ENCODE measurements around the gene CIPC.

Gene CIPC, protein sequence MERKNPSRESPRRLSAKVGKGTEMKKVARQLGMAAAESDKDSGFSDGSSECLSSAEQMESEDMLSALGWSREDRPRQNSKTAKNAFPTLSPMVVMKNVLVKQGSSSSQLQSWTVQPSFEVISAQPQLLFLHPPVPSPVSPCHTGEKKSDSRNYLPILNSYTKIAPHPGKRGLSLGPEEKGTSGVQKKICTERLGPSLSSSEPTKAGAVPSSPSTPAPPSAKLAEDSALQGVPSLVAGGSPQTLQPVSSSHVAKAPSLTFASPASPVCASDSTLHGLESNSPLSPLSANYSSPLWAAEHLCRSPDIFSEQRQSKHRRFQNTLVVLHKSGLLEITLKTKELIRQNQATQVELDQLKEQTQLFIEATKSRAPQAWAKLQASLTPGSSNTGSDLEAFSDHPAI

DNA sequence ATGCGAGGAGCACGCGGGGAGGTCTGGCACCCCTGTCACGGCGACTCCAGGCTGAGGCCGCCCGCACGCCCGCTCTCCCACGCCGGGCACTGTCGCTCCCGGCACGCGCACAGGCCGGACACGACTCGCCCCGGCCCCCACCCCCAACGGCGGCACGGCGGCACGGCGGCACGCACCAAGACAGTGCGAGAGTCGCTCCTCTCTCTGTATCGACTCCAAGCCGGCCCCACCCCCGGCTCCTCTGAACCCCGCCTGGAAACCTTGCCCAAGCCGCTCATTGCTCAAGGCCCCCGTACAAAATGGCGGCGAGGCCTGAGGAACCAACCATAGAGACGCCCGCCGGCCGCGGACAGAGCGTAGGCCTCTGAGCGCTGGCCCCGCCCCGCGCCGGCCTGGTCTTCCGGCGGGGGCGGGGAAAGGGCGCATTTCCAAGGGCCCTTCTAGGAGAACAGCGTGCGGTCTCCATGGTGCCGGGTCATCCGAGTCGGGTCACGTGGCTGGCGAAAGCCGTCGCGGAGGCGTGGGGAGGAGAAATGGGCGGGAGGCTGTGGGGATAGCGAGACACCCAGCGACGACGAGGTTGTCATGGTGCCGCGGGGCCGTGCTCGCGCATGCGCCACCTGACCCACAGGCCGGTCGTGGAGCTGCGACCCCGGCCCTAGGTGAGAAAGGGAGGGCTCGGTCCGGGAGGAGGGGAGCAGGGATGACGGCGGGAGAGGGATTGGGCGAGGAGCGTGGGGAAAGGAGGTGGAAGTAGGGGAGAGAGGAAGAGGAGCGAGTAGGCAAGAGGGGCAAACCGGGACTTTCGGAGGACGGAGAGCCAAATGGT lies at the start of gene CIPC:
Gene CIPC, plus strand, starts transcription at position 559 of the 829 bp plus-strand sequence. CDS start 7,451 bp downstream, outside the sequence.
- DNase-seq (ENCODE audit: low read depth in 2 of 2), result peak; percentile 99 to 100

DNA sequence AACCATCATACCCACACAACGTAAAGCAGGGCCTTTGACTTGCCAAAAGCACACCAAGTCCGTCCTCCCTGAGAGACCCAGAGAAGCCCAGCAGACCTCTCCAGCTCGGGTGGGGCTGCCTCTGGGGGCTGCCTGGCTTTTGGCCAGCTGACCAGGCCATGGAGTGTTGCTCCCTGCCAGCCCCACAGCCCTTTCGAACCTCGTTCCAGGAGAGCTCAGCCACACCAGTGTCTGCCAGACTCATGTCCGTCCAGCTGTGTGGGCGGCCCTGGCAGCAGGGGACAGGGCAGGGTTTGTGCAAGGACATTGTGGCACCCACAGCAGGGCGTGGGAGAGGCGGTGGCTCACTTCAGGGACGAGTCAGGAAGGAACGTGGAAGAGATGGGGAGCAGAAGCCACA lies 46.9 kb upstream of the CIPC start:
- DNase-seq (ENCODE audit: low read depth in 2 of 2), result no peak

DNA sequence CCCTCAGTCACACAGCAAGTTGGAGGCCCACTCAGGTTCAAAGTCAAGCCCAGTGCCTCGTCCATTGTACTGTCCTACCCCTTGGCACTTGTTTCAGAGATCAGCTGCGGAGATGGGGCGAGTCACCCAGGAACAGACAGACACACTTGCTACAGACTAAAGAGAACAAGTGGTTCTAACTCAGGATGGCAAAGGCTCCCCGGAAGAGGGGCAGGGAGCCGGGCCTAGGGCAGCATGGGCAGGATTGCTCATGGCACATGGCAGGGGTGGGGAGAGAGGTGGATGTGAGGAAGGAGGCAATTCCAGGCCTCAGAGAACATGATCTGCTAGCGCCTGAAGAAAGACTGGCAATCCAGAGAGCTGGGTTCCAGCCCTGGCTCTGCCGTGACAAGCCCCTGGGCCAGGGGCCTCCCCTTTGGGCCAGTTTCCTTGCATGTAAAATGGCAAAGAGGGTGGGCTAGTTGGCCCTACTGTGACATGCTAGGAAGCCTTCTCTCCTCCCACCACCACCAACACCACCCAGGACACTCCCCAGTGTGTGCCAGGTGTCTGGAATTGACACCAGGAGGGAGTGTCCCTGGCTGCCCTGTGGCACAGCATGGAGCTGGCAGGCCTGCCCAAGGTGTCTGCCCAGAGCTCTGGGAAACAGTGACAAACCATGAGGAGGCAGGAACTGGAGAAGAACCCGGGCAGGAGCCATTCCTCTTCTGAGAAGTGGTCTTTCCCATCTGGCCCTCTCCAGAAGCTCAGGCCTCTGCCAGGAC lies 45.6 kb upstream of the CIPC start:
- DNase-seq (ENCODE audit: low read depth in 2 of 2), result no peak

DNA sequence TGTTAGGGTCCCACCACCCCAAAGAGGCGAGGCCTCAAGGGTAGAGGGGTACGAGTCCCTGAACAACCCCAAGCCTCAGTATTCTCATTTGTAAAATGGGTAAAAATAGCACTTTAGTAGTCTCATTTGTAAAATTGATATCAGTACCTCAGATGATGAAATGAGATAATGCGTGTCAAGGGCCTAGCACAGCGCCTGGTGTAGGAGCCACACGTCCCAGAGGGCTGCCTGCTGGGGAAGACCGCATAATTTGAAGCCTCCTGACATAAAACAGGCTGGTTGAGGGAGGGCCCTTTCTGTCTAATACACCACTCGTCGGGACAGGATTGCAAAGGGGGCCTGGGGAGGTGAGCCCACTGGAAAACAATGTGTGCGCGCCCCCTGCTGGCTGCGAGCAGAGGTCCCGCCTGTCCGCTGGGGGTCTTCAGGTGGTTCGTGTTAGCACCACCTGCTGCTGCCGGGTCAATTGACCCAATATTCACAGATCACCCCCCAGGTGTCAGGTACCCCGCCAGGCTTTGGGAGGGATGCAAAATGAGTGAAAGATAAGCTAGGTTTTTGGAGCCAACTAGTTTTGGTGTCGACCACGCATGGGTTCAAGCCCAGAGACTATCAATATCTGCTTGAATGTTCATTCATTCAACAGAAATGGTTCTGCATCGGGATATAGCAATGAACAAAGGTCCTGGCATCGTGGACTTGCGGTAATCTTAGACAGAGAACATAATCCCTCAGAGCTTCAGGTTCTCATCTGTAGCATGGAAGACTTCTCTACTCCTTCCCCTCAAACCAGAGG lies 44.8 kb upstream of the CIPC start:
- DNase-seq (ENCODE audit: low read depth in 2 of 2), result peak; percentile 68 to 72

DNA sequence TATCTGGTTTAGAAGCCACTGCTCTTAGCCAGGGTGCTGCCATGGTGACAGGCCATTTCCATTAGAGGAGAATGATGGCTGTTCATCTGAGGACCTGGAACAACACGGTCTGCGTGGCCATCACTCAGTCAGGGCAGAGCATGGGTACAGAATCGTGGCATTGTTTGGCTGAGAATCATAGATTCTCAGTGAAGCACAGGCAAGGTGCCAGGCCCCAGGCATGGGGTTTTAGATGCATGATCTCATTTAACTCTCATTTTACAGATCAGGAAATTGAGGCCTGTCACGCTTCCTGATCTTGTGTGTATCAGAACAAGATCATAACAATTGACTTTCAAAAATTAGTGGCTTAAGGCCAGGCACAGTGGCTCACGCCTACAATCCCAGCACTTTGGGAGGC lies 42.8 kb upstream of the CIPC start:
- DNase-seq (ENCODE audit: low read depth in 2 of 2), result no peak

DNA sequence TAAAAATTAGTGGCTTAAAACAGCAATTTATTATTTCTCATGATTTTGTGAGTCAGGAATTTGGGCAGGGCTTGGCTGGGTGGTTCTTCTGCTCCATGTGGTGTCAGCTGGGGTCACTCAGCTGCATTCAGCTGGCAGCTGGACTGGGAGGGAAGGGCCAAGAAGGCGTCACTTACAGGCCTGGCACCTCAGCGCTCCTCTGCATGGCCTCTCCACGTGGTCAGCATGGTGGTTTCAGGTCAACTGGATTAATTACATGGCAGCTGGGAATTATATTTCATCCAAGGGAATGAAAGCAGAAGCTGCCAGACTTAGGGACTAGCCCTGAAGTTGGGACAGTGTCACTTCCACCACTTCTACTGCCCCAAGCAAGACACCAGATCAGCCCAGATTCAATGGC lies 42.1 kb upstream of the CIPC start:
- DNase-seq (ENCODE audit: low read depth in 2 of 2), result no peak

DNA sequence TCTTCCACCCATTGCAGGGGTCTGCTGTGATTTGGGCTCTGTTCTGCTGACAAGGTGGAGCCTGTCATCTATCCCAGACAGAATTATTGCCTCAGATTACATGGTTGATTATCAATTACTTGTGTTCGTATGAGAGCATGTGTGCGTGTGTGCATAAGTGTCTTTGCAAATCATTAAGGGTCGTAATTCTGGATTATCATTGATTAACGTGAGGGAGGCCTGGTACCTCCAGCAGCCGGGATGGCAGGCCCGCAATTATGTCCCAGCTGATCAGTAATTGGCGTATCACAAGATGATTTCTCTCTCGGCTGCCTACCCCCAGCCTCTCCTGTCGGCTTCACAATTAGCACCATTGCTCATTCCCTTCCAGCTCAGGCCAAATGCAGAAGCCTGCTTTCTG lies 39.9 kb upstream of the CIPC start:
- no peak for DNase-seq (ENCODE audit: low read depth in 2 of 2)

DNA sequence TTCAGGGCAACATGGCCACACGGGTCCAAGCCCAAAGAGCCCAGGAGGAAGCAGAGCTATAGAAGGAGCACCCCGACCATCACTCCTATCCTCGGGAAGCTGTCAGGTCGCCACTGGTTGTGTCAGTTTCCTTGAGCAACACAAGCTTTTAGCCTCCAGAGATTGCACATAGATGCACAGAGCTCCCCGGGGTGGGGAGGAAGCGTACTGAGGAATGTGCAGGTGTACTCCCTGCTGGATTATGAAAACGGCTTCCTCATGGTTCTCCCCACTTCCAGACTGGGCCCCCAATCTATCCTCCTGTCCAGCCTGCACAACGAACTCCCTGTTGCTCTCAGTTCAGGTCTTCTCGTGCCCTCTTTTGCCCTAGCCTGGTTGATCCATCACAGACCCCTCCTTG lies 39.3 kb upstream of the CIPC start:
- DNase-seq (ENCODE audit: low read depth in 2 of 2), result no peak

DNA sequence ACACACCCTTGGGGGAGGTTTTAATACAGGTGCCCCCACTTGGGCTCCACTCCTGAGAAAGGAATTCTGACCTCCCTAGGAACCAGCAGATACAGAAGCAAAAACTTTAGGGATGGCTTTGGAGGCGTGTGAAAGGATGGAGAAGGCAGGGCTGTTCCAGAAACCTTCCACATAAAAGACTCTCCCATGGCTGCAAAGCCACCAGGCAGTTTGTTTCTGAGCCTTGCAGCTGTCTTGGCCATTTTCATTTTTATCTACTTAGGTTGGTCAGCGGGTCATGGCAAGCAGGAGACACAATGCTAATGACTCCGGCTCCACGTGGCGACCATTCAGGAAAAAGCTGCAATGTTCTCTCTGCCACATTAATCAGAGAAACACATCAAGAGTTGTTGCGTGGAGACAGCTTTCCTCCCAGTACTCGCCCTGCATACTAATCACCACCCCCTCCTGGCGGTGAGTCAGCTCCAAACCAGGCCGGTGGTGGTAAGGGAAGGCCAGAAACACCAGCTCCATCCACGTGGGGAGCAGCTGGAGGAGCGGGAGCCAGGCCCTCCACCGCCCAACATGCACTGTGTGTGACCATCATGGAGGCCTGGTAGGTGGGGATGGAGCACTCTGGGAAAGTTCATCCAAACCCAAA lies 38.7 kb upstream of the CIPC start:
- DNase-seq (ENCODE audit: low read depth in 2 of 2), result no peak

DNA sequence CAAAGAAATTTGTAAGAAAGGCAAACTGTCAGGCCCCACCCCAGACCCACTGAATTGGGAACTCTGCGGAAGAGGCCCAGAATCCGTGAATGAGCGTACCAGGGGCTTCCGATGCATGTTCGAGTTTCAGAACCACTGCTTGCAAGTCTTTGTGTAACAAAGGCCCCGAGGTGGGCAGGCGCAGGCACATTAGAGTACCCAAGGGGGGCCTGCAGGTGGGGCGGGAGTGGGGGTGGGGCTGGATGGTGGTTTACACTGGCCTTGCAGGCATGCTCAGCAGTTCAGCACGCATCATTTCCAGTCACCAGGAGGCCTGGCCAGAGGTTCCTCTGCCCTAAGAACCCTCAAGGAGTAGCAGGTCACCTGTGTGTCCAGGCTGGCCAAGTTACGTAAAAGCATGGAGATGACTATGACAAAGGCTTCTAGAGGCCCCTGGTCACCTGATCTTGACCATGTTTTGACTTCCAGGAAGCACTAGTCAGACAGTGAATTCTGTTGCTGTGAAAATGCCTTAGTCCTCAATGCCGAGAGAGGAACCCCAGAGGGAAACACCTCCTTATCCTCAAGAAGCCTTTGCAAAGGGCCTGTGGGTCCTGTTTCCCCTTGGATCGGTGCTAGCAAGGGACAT lies 36.3 kb upstream of the CIPC start:
- no peak for DNase-seq (ENCODE audit: low read depth in 2 of 2)

DNA sequence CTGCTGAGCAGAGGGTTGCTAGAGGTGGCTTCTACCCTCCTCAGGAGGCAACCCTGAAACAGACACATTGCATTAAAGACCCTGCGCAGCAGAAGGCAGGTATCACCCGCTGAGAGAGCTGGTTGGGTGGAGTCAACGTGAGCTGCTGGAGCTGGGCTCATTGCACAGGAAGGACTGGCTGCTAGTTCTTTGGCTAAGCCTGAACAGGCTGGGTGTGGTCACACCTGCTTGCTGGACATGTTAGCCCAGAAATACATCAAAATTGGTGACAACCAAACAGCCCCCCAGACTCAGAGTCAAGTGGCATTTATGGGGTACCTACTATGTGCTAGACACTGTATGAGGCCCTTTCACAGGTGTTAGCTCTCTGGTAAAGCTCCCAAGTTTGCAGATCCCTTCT lies 35.8 kb upstream of the CIPC start:
- DNase-seq (ENCODE audit: low read depth in 2 of 2), result no peak

DNA sequence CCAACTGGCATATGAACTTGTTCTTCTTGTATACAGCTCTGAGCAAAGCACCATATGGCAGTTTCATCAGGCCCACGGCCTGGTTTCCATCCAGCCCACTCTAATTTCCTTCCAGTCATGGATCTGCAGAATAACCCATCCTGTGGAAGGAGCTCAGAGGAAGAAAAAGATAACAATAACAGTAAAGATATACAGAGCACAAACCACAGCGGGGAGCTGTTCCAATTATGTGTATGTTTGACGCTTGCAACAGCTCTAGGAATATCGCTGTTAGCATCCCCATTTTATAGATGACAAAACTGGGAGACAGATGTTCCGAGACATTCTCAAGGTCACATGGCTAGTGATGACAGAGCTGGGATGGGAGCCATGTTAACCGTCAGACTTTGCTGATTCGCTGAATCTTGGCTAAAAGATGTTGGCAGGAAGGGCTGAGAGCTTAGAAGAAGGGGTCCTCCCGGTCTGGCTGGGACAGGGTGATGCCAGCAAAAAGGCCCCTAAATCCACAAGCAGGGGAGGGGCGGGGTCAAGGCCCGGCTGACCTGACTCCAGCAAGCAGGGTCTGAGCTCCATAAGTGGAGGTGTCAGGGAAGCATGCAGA lies 34.4 kb upstream of the CIPC start:
- no peak for DNase-seq (ENCODE audit: low read depth in 2 of 2)

DNA sequence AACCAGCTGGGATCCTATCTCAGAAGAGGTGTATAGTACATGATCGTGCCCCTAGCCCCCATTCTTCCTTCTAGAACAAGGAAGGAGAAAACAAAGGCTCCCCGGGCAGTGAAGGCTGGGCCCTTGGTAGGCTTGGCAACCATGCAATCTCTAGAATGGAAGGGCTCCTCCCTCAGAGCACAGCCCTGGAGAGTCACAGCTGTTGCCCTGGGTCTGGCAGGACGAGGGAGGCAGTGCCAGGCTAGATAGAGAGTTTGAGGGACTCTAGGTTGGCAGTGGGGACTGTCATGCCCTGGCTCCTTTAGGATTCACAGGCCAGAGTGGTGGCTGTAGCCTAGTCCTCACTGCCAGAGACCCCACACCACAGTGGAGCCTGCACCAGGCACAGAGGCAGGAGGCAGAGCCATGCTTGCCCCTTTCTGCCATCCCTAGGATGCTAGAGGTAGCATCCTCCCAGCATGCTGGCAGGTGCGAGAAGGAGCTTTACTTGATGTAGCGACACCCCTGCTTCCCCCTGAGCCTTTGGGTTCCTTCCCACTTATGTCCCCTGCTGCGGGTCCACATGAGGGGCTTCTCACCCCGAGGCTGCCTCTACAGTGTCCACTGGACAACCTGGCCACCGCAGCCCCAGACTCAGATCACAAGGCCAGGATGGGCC lies 33.4 kb upstream of the CIPC start:
- DNase-seq (ENCODE audit: low read depth in 2 of 2), result no peak

DNA sequence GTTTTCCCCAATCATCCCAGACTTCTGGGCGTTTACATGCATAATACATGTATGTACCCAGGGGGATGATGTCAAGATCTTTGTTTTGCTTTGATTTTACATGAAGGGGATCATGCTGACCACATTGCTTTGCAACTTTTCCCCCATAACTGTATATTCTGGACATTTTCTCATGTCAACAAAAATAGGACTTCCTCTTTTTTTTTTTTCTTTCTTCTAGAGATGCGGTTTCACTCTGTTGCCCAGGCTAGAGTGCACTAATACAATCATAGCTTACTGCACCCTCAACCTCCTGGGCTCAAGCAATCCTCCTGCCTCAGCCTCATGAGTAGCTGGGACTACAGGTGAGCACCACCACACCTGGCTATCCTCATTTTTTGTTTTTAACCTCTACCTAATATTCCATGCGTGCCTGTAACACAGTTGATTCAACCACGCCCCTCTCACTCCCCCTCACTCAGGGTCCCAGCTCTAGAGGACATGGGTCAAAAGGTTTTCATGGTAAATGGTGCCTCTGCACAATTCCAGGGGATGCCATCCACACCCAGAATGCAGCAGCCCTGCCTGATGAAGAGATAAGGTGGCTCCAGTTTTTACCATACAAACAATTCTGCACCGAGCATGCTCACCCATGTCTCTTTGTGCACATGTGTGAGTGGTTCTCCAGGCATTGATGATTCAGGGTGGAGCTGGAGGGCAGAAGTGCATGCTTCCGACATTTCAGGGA lies 32.0 kb upstream of the CIPC start:
- DNase-seq (ENCODE audit: low read depth in 2 of 2), result no peak

DNA sequence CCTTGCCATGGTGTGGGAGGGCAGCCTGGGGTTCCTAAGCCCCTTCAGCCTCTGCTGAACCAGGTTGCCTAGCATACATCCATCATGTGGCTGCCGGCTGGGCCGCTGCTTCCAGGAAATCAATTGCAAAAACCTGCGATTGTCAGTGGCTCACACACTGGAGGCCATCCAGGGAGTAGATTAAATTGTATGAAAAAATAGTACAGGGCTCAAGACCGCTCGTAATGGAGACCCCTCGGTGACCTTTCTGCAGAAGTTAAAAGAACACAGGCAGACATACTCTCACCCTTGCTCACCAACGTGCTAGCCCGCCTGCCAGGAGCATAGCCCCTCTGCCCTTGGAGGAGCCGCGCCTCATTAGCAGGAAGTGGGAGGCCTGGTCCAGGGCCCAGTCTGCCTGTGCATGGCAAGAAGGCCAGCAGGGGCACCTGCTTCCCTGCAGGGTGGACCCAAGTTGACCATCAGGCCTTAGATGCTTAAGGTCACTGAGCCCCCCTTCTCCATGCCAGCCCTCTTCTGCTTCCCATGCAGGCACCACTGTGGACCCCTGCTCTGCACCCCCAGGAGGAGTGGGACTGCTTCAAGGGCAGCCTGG lies 31.4 kb upstream of the CIPC start:
- DNase-seq (ENCODE audit: low read depth in 2 of 2), result no peak

DNA sequence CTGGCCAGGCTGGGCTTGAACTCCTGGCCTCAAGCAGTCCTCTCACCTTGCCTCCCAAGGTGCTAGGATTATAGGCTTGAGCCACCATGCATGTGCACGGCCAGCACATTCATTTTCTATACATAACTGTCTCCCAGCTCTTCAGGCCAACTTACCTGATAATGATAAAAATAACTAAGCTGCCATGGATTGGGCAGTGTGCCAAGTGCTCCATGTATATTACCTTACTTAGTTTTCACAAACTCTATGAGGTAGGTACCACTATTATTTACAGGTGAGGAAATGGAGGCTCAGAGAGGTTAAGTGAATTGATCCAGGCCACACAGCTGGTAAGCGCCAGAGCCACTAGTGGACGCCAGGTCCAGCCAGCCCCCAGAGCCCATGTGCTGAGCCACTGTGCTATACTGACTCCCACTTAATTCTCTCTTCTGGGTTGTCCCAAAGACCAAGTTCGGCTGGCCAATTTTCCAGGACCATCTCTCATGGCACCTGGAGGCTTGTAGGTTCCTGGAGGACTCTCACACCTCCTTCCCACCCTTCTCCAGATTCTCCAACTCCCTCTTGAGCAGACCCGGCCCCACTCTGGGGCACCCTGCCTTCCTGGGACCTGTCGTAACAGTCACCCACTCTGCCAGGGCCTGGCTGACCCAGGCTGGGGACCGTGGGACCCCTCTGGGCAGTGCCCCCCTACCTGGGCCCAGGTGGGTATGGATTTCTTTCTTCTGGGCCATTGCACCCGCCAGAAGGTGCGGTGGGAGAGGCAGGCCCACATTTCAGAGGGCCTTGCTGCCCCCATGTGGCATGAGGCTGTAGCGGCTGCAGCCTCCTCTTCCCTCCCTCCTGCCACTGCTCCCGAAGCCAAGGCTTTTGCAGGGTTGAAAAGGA lies 30.2 kb upstream of the CIPC start:
- DNase-seq (ENCODE audit: low read depth in 2 of 2), result peak in 1 of 2 donors; percentile 21

DNA sequence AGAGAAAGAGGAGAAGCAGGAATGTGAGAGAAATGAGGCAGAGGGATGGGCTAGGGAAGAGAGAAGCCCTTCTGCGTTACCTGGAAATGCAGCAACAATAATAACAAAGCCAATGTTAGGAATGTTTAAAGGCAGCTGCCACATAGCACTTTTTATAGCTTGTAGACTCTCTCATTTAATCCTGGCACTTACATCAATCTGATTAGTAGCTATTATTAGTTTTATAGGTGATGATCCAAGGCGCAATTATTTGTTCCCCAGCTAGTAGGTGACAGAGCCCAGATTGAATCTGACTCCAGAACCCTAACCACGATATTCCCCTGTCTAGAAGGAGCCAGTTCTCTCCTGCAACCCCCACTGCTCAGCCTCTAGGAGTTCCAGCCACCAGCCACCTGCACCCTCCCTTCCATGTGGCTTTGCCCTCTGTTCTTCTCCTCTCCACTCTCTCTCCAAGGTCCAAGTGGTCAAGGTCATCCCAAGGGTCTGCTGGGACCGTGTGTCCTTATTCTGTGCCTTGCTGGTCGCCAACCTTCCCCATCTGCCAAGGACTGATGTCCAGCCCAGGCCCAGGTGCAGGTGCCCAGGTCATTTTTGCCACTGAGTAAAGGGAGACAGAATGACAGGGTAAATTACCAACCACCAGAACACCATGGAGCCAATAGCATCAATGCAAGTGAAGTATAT lies 29.4 kb upstream of the CIPC start:
- DNase-seq (ENCODE audit: low read depth in 2 of 2), result no peak
